ENCODE measurements around the gene NRN1.
"Not testable (repeated sequence)": the region's sequence is repeated elsewhere in the genome, so short reads cannot be mapped to it uniquely, and the experiment has no call there.

The NRN1 gene

GRCh38 chr6:6006428-6007365 lies at the start of gene NRN1:
Gene NRN1 (minus strand): TSS chr6:6006925. CDS start chr6:6006749, 176 bp downstream.
- DNase-seq: no peak

GRCh38 chr6:6052216-6052615 lies 45.5 kb upstream of the NRN1 start:
- DNase-seq: no peak

GRCh38 chr6:6046716-6047115 lies 40.0 kb upstream of the NRN1 start:
- DNase-seq: no peak

GRCh38 chr6:6039946-6040509 lies 33.3 kb upstream of the NRN1 start:
- no peak for DNase-seq

- DNase-seq: no peak
These were observed 30.5 kb upstream of the NRN1 start for GRCh38 chr6:6037179-6037578.

- DNase-seq: no peak
These were observed 27.1 kb upstream of the NRN1 start for GRCh38 chr6:6033858-6034257.

- no peak for DNase-seq
These were observed 19.9 kb upstream of the NRN1 start for GRCh38 chr6:6026513-6027205.

GRCh38 chr6:6025736-6026135 lies 19.0 kb upstream of the NRN1 start:
- no peak for DNase-seq

GRCh38 chr6:6024220-6024619 lies 17.5 kb upstream of the NRN1 start:
- DNase-seq: no peak

GRCh38 chr6:6022841-6023240 lies 16.1 kb upstream of the NRN1 start:
- DNase-seq: not testable (repeated sequence)

GRCh38 chr6:6008648-6009421 lies 2.1 kb upstream of the NRN1 start:
- peak in 12 of 51 donors; percentile 22 to 61 (median 40) for DNase-seq

GRCh38 chr6:6008089-6008647 lies 1.4 kb upstream of the NRN1 start:
- DNase-seq: no peak

GRCh38 chr6:6007366-6008088 lies 802 bp upstream of the NRN1 start:
- peak in 1 of 51 donors; percentile 23 for DNase-seq

- no peak for DNase-seq
These were observed 708 bp downstream of the NRN1 start for GRCh38 chr6:6006006-6006427.

- no peak for DNase-seq
These were observed 1.4 kb downstream of the NRN1 start for GRCh38 chr6:6005051-6006005.

- DNase-seq: peak in 1 of 51 donors; percentile 34
These were observed 2.2 kb downstream of the NRN1 start for GRCh38 chr6:6004390-6004995.

- DNase-seq: no peak
These were observed 2.9 kb downstream of the NRN1 start for GRCh38 chr6:6003621-6004366.
